ENCODE measurements around the gene NANOGP8. TPM values are rescaled to one million over a fixed set of nuclear protein-coding genes. Genes with fewer than 3 reads are reported as not detected.

The NANOGP8 gene
- polyA plus RNA-seq, 1 donor (not counting 4 experiments of a cell fraction or from before 2014, with no cell fraction given), result not detected

- Histone ChIP-seq H3K79me2 (ENCODE audit: control insufficient read depth, insufficient read depth, low read length) (no peaks in the 10 kb centered on the region), H3K27ac (ENCODE audit: control insufficient read depth, insufficient read depth, low read length) (no peak overlapping the region), H3K4me2 (ENCODE audit: control insufficient read depth, extremely low read depth, insufficient read depth, low read depth, low read length) (no peak overlapping the region), H3K4me1 (ENCODE audit: control insufficient read depth, extremely low read depth, insufficient read depth, low read length) (no peaks in the 10 kb centered on the region), H4K20me1 (ENCODE audit: control insufficient read depth, extremely low read depth, insufficient read depth, low read length) (no peaks in the 10 kb centered on the region), H3K4me3 (ENCODE audit: control insufficient read depth in 2 of 3, extremely low read depth in 1 of 3, insufficient read depth in 2 of 3, low read depth in 1 of 3, low read length in 3 of 3) (no peak overlapping the region), H2AFZ (ENCODE audit: control insufficient read depth, low read length) (no peak overlapping the region), H3K36me3 (ENCODE audit: control insufficient read depth in 2 of 2, extremely low read depth in 1 of 2, insufficient read depth in 2 of 2, low read length in 2 of 2) (no peaks in the 10 kb centered on the region), H3K9me1 (ENCODE audit: control insufficient read depth, extremely low read depth, insufficient read depth, low read length) (no peaks in the 10 kb centered on the region), H3K9me3 (ENCODE audit: control insufficient read depth, low read depth, low read length) (no peaks in the 10 kb centered on the region), H3K9ac (ENCODE audit: control insufficient read depth, extremely low read depth, insufficient read depth, low read length) (no peak overlapping the region), H3K27me3 (ENCODE audit: control insufficient read depth, extremely low read depth, insufficient read depth, low read length) (no peaks in the 10 kb centered on the region)
- DNase-seq (ENCODE audit: low read depth, low spot score) (no peak), FAIRE-seq (peak; percentile 70)
- dilution Hi-C loops (cut with MboI; ENCODE audit: extremely low pct_ligation_motif_present, low sequenced_read_pairs), result no loop called here
- TF ChIP-seq EZH2 (IDR thresholded peaks at IDR 0.05; ENCODE audit: low read length) (no peak), CTCF (optimal IDR thresholded peaks at IDR 0.05 in 1 of 3, IDR thresholded peaks at IDR 0.05 in 1 of 3, conservative IDR thresholded peaks at IDR 0.05 in 1 of 3; ENCODE audit: extremely low read depth in 1 of 3, insufficient read depth in 2 of 3, low read length in 3 of 3) (peak; percentile 72 to 87 (median 77))
Observed at GRCh38 chr15:35078221-35078915, 6.7 kb downstream of the NANOGP8 start.

GRCh38 chr15:35071106-35071505 lies 14.0 kb downstream of the NANOGP8 start:
- Histone ChIP-seq H3K79me2 (ENCODE audit: control insufficient read depth, insufficient read depth, low read length) (no peaks in the 10 kb centered on the region), H3K9me3 (ENCODE audit: control insufficient read depth, low read depth, low read length) (no peaks in the 10 kb centered on the region), H3K36me3 (ENCODE audit: control insufficient read depth in 2 of 2, extremely low read depth in 1 of 2, insufficient read depth in 2 of 2, low read length in 2 of 2) (no peaks in the 10 kb centered on the region), H3K4me1 (ENCODE audit: control insufficient read depth, extremely low read depth, insufficient read depth, low read length) (no peaks in the 10 kb centered on the region), H3K9me1 (ENCODE audit: control insufficient read depth, extremely low read depth, insufficient read depth, low read length) (no peaks in the 10 kb centered on the region), H3K27me3 (ENCODE audit: control insufficient read depth, extremely low read depth, insufficient read depth, low read length) (no peaks in the 10 kb centered on the region), H3K4me3 (ENCODE audit: control insufficient read depth in 2 of 3, extremely low read depth in 1 of 3, insufficient read depth in 2 of 3, low read depth in 1 of 3, low read length in 3 of 3) (no peak overlapping the region), H3K4me2 (ENCODE audit: control insufficient read depth, extremely low read depth, insufficient read depth, low read depth, low read length) (no peak overlapping the region), H3K27ac (ENCODE audit: control insufficient read depth, insufficient read depth, low read length) (no peak overlapping the region), H3K9ac (ENCODE audit: control insufficient read depth, extremely low read depth, insufficient read depth, low read length) (no peak overlapping the region), H4K20me1 (ENCODE audit: control insufficient read depth, extremely low read depth, insufficient read depth, low read length) (no peaks in the 10 kb centered on the region), H2AFZ (ENCODE audit: control insufficient read depth, low read length) (no peak overlapping the region)
- TF ChIP-seq EZH2 (IDR thresholded peaks at IDR 0.05; ENCODE audit: low read length), result no peak
- no peak for TF ChIP-seq CTCF (optimal IDR thresholded peaks at IDR 0.05 in 1 of 3, IDR thresholded peaks at IDR 0.05 in 1 of 3, conservative IDR thresholded peaks at IDR 0.05 in 1 of 3; ENCODE audit: extremely low read depth in 1 of 3, insufficient read depth in 2 of 3, low read length in 3 of 3)
- dilution Hi-C loops (cut with MboI; ENCODE audit: extremely low pct_ligation_motif_present, low sequenced_read_pairs), result no loop called here
- no peak for DNase-seq (ENCODE audit: low read depth, low spot score)
- no peak for FAIRE-seq

Measured in keratinocyte (primary cell).